Endothelial cell of hepatic sinusoid (primary cell): ENCODE data around the gene HS3ST6.
"Not testable (repeated sequence)": the region's sequence is repeated elsewhere in the genome, so short reads cannot be mapped to it uniquely, and the experiment has no call there.

Source experiments
- in situ Hi-C: cut with HindIII; loops from 2 replicates; pipeline ENCODE4 v1.10.0; 2017; ENCODE audit warnings: low sequenced_read_pairs

Gene HS3ST6

GRCh38 chr16:1884155-1884760 lies 34.0 kb downstream of the HS3ST6 start:
- in situ Hi-C loops = no loop called here

GRCh38 chr16:1881172-1881571 lies 37.0 kb downstream of the HS3ST6 start:
- in situ Hi-C loops = not testable (repeated sequence)

GRCh38 chr16:1879477-1879876 lies 38.7 kb downstream of the HS3ST6 start:
- in situ Hi-C loops = no loop called here

GRCh38 chr16:1878256-1878655 lies 40.0 kb downstream of the HS3ST6 start:
- in situ Hi-C loops = no loop called here

GRCh38 chr16:1877804-1878203 lies 40.4 kb downstream of the HS3ST6 start:
- in situ Hi-C loops = no loop called here

- in situ Hi-C loops = no loop called here
Measured at GRCh38 chr16:1877089-1877488, 41.1 kb downstream of the HS3ST6 start.

- in situ Hi-C loops = no loop called here
Measured at GRCh38 chr16:1876468-1876867, 41.7 kb downstream of the HS3ST6 start.

GRCh38 chr16:1876066-1876465 lies 42.1 kb downstream of the HS3ST6 start:
- in situ Hi-C loops = not testable (repeated sequence)

- in situ Hi-C loops = loop anchor here (25.0 kb wide), 1 partner anchor 287 kb away; the partner anchor contains the start of gene TRAF7
Measured at GRCh38 chr16:1874854-1875253, 43.4 kb downstream of the HS3ST6 start.

GRCh38 chr16:1871974-1872635 lies 46.1 kb downstream of the HS3ST6 start, which contains the start of gene MEIOB:
MEIOB (minus strand) TSS chr16:1872164; CDS start chr16:1868175, 3,989 bp downstream.
- in situ Hi-C loops = loop anchor here (25.0 kb wide), 1 partner anchor 290 kb away; the partner anchor contains the start of gene TRAF7

GRCh38 chr16:1870365-1871082 lies 47.7 kb downstream of the HS3ST6 start:
- in situ Hi-C loops = loop anchor here (25.0 kb wide), 1 partner anchor 292 kb away; the partner anchor contains the start of gene TRAF7

GRCh38 chr16:1865902-1866690 lies 52.1 kb downstream of the HS3ST6 start:
- in situ Hi-C loops = loop anchor here (25.0 kb wide), 1 partner anchor 296 kb away; the partner anchor contains the start of gene TRAF7

GRCh38 chr16:1863681-1864460 lies 54.3 kb downstream of the HS3ST6 start:
- in situ Hi-C loops = loop anchor here (25.0 kb wide), 1 partner anchor 298 kb away; the partner anchor contains the start of gene TRAF7

- in situ Hi-C loops = loop anchor here (25.0 kb wide), 1 partner anchor 300 kb away; the partner anchor contains the start of gene TRAF7
Measured at GRCh38 chr16:1862394-1862793, 55.8 kb downstream of the HS3ST6 start.

GRCh38 chr16:1861730-1862129 lies 56.5 kb downstream of the HS3ST6 start:
- in situ Hi-C loops = loop anchor here (25.0 kb wide), 1 partner anchor 301 kb away; the partner anchor contains the start of gene TRAF7
